ENCODE data around the gene DDX20. TPM values are rescaled to one million over a fixed set of nuclear protein-coding genes. Genes with fewer than 3 reads are reported as not detected.

Gene DDX20
- total RNA-seq, 4 donors from 2014 or later = 22.2 to 32.9 (median 29.2) TPM

GRCh38 chr1:111814305-111814628 is 58.6 kb downstream of the DDX20 start:
- no peaks in the 10 kb centered on the region for H3K27me3 ChIP-seq
- no peak overlapping the region for H3K4me3 ChIP-seq
- H3K27ac ChIP-seq = no peak overlapping the region
- ATAC-seq (no peak), DNase-seq (no peak)
- H3K36me3 ChIP-seq = no peaks in the 10 kb centered on the region
- no peaks in the 10 kb centered on the region for H3K4me1 ChIP-seq
- TF ChIP-seq, protein P1, sequence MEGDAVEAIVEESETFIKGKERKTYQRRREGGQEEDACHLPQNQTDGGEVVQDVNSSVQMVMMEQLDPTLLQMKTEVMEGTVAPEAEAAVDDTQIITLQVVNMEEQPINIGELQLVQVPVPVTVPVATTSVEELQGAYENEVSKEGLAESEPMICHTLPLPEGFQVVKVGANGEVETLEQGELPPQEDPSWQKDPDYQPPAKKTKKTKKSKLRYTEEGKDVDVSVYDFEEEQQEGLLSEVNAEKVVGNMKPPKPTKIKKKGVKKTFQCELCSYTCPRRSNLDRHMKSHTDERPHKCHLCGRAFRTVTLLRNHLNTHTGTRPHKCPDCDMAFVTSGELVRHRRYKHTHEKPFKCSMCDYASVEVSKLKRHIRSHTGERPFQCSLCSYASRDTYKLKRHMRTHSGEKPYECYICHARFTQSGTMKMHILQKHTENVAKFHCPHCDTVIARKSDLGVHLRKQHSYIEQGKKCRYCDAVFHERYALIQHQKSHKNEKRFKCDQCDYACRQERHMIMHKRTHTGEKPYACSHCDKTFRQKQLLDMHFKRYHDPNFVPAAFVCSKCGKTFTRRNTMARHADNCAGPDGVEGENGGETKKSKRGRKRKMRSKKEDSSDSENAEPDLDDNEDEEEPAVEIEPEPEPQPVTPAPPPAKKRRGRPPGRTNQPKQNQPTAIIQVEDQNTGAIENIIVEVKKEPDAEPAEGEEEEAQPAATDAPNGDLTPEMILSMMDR (IDR thresholded peaks at IDR 0.05 in 4 of 5, conservative IDR thresholded peaks at IDR 0.05 in 1 of 5) = no peak
- TF ChIP-seq POLR2A (IDR thresholded peaks at IDR 0.05) = no peak
- in situ Hi-C loops (cut with MboI; ENCODE audit: low sequenced_read_pairs in 4 of 4) (loop anchor here in 1 of 4 donors (25.0 kb wide), 1 partner anchor 523 kb away; no protein-coding TSS in a partner anchor), intact Hi-C loops (cut with DNase I; ENCODE audit: low total_unique reads) (no loop called here)
- no peaks in the 10 kb centered on the region for H3K9me3 ChIP-seq

- intact Hi-C loops (cut with DNase I; ENCODE audit: low total_unique reads) = no loop called here
- in situ Hi-C loops (cut with MboI; ENCODE audit: low sequenced_read_pairs in 4 of 4) = loop anchor here in 1 of 4 donors (25.0 kb wide), 1 partner anchor 523 kb away; no protein-coding TSS in a partner anchor
- ATAC-seq = no peak
- Histone ChIP-seq H3K27me3 (no peaks in the 10 kb centered on the region), H3K9me3 (no peaks in the 10 kb centered on the region), H3K4me3 (no peak overlapping the region), H3K36me3 (no peaks in the 10 kb centered on the region), H3K27ac (no peak overlapping the region), H3K4me1 (no peaks in the 10 kb centered on the region)
- DNase-seq = no peak
- TF ChIP-seq, protein P1 (IDR thresholded peaks at IDR 0.05 in 4 of 5, conservative IDR thresholded peaks at IDR 0.05 in 1 of 5) = no peak
- no peak for TF ChIP-seq POLR2A (IDR thresholded peaks at IDR 0.05)
Observed at GRCh38 chr1:111814642-111815041, 58.9 kb downstream of the DDX20 start.

Other genes starting within 250 kb of the DDX20 start
- 10 to 100 TPM; 49.4 to 72.1 (median 57.9) TPM for gene RAP1A, start 136.1 kb upstream of the DDX20 start, total RNA-seq
- 10 to 100 TPM in 1 of 4 donors, 1 to 10 TPM in 3; 4.7 to 11.8 (median 5.1) TPM for gene INKA2, start 16.5 kb upstream of the DDX20 start, total RNA-seq
- 1 to 10 TPM; 1.2 to 2.6 (median 1.5) TPM for gene KCND3, start 233.8 kb downstream of the DDX20 start, total RNA-seq